ENCODE measurements around the gene SERPINB2.

The SERPINB2 gene

GRCh38 chr18:63887424-63887823 lies at the start of gene SERPINB2:
SERPINB2 (plus strand) TSS chr18:63887705; CDS start chr18:63891445, 3,740 bp downstream.
- DNase-seq (ENCODE audit: low read depth in 2 of 2) = no peak

GRCh38 chr18:63843008-63843407 lies 44.5 kb upstream of the SERPINB2 start:
- DNase-seq (ENCODE audit: low read depth in 2 of 2) = no peak

GRCh38 chr18:63844254-63844653 lies 43.3 kb upstream of the SERPINB2 start:
- DNase-seq (ENCODE audit: low read depth in 2 of 2) = no peak

- DNase-seq (ENCODE audit: low read depth in 2 of 2) = no peak
Observed at GRCh38 chr18:63848159-63848558, 39.3 kb upstream of the SERPINB2 start.

- no peak for DNase-seq (ENCODE audit: low read depth in 2 of 2)
Observed at GRCh38 chr18:63850020-63850419, 37.5 kb upstream of the SERPINB2 start.

- DNase-seq (ENCODE audit: low read depth in 2 of 2) = no peak
Observed at GRCh38 chr18:63850636-63851035, 36.9 kb upstream of the SERPINB2 start.

GRCh38 chr18:63858456-63858855 lies 29.0 kb upstream of the SERPINB2 start:
- no peak for DNase-seq (ENCODE audit: low read depth in 2 of 2)

- DNase-seq (ENCODE audit: low read depth in 2 of 2) = no peak
Observed at GRCh38 chr18:63859781-63860475, 27.6 kb upstream of the SERPINB2 start.

- DNase-seq (ENCODE audit: low read depth in 2 of 2) = no peak
Observed at GRCh38 chr18:63860531-63860930, 27.0 kb upstream of the SERPINB2 start.

- DNase-seq (ENCODE audit: low read depth in 2 of 2) = no peak
Observed at GRCh38 chr18:63867368-63868125, 20.0 kb upstream of the SERPINB2 start.

- DNase-seq (ENCODE audit: low read depth in 2 of 2) = no peak
Observed at GRCh38 chr18:63868546-63868945, 19.0 kb upstream of the SERPINB2 start.

GRCh38 chr18:63869374-63869773 lies 18.1 kb upstream of the SERPINB2 start:
- no peak for DNase-seq (ENCODE audit: low read depth in 2 of 2)

- DNase-seq (ENCODE audit: low read depth in 2 of 2) = no peak
Observed at GRCh38 chr18:63869851-63870250, 17.7 kb upstream of the SERPINB2 start.

GRCh38 chr18:63871836-63872235 lies 15.7 kb upstream of the SERPINB2 start:
- DNase-seq (ENCODE audit: low read depth in 2 of 2) = no peak

GRCh38 chr18:63872586-63872985 lies 14.9 kb upstream of the SERPINB2 start:
- no peak for DNase-seq (ENCODE audit: low read depth in 2 of 2)

GRCh38 chr18:63878343-63878742 lies 9.2 kb upstream of the SERPINB2 start:
- no peak for DNase-seq (ENCODE audit: low read depth in 2 of 2)

- DNase-seq (ENCODE audit: low read depth in 2 of 2) = no peak
Observed at GRCh38 chr18:63878925-63879324, 8.6 kb upstream of the SERPINB2 start.

- DNase-seq (ENCODE audit: low read depth in 2 of 2) = no peak
Observed at GRCh38 chr18:63879709-63880108, 7.8 kb upstream of the SERPINB2 start.

- no peak for DNase-seq (ENCODE audit: low read depth in 2 of 2)
Observed at GRCh38 chr18:63881851-63882250, 5.7 kb upstream of the SERPINB2 start.

GRCh38 chr18:63882333-63883141 lies 5.0 kb upstream of the SERPINB2 start:
- DNase-seq (ENCODE audit: low read depth in 2 of 2) = no peak

GRCh38 chr18:63883617-63884016 lies 3.9 kb upstream of the SERPINB2 start:
- no peak for DNase-seq (ENCODE audit: low read depth in 2 of 2)

GRCh38 chr18:63888470-63889190 lies 1.1 kb downstream of the SERPINB2 start:
- DNase-seq (ENCODE audit: low read depth in 2 of 2) = no peak

Measured in stimulated activated CD8-positive, alpha-beta memory T cell treated with anti-CD3 and anti-CD28 coated beads, Interleukin-15, amount 100 ng/mL, for 48 hours (primary cell).